ENCODE measurements around the gene LRIT3.

- TF ChIP-seq CTCF (IDR thresholded peaks at IDR 0.05; ENCODE audit: low read depth, low read length, poor library complexity, severe bottlenecking) (no peak), EZH2phosphoT487 (IDR thresholded peaks at IDR 0.05; ENCODE audit: borderline replicate concordance, low read length) (no peak)
Measured at GRCh38 chr4:109873791-109874514, 26.0 kb downstream of the LRIT3 start.
